BE2C (cell line): Measurements from ENCODE around the gene CR1.

ENCODE experiments used
- DNase-seq: peaks from one replicate; pipeline ENCODE4 v3.0.0-alpha.2; 2020
- H3K27me3 ChIP-seq: fragments of 250-450 bp; sonication (Bioruptor Pico); 2 replicates; pipeline ENCODE4 v1.5.1; 2020; ENCODE audit warnings: mild to moderate bottlenecking
- H3K36me3 ChIP-seq: fragments of 250-450 bp; sonication (Bioruptor Pico); 2 replicates; pipeline ENCODE4 v1.5.1; 2020; ENCODE audit warnings: mild to moderate bottlenecking
- H3K4me1 ChIP-seq: fragments of 250-450 bp; sonication (Bioruptor Pico); 2 replicates; pipeline ENCODE4 v1.5.1; 2020
- H3K4me3 ChIP-seq: 2 replicates; pipeline ENCODE4 v1.5.1; 2011; ENCODE audit warnings: low read depth, low read length
- H3K9me3 ChIP-seq: fragments of 250-450 bp; sonication (Bioruptor Pico); 2 replicates; pipeline ENCODE4 v1.5.1; 2020
- TF ChIP-seq, protein P1 (sequence below): IDR thresholded peaks from 2 replicates; pipeline ENCODE4 v1.5.1; 2012; ENCODE audit warnings: mild to moderate bottlenecking, low read depth, low read length

Gene CR1

DNA sequence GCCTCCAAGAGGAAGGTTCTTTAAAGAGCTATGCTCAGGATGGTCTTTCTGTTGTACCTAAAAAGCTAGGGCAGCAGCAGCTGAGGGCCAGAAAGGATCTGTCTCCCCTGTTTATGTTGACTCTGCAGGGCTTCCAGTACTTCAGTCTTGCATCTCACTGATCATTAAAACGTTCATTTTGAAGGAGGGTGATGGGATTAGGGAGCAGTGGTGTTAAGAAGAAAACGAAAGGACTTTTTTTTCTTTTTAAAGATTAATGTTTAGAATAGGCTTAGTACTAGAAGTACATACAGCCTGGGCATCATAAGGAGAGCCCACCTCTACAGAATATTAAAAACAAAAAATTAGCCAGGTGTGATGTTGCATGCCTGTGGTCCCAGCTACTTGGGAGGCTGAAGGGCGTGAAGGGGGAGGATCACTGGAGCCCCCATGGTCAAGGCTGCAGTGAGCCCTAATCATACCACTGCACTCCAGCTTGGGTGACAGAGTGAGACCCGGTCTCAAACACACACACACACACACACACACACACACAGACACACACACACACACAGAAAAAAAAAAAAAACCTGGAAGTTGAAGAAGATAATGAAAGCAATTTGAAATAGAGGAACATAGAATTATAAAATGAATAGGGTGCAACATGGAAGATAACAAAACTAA lies 151.8 kb downstream of the CR1 start:
- TF ChIP-seq, protein P1, sequence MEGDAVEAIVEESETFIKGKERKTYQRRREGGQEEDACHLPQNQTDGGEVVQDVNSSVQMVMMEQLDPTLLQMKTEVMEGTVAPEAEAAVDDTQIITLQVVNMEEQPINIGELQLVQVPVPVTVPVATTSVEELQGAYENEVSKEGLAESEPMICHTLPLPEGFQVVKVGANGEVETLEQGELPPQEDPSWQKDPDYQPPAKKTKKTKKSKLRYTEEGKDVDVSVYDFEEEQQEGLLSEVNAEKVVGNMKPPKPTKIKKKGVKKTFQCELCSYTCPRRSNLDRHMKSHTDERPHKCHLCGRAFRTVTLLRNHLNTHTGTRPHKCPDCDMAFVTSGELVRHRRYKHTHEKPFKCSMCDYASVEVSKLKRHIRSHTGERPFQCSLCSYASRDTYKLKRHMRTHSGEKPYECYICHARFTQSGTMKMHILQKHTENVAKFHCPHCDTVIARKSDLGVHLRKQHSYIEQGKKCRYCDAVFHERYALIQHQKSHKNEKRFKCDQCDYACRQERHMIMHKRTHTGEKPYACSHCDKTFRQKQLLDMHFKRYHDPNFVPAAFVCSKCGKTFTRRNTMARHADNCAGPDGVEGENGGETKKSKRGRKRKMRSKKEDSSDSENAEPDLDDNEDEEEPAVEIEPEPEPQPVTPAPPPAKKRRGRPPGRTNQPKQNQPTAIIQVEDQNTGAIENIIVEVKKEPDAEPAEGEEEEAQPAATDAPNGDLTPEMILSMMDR = no peak
- no peaks in the 10 kb centered on the region for H3K4me1 ChIP-seq
- H3K36me3 ChIP-seq = no peaks in the 10 kb centered on the region
- peaks cover 52% of the 10 kb centered on the region for H3K27me3 ChIP-seq
- no peaks in the 10 kb centered on the region for H3K9me3 ChIP-seq
- H3K4me3 ChIP-seq = no peak overlapping the region
- DNase-seq = no peak

DNA sequence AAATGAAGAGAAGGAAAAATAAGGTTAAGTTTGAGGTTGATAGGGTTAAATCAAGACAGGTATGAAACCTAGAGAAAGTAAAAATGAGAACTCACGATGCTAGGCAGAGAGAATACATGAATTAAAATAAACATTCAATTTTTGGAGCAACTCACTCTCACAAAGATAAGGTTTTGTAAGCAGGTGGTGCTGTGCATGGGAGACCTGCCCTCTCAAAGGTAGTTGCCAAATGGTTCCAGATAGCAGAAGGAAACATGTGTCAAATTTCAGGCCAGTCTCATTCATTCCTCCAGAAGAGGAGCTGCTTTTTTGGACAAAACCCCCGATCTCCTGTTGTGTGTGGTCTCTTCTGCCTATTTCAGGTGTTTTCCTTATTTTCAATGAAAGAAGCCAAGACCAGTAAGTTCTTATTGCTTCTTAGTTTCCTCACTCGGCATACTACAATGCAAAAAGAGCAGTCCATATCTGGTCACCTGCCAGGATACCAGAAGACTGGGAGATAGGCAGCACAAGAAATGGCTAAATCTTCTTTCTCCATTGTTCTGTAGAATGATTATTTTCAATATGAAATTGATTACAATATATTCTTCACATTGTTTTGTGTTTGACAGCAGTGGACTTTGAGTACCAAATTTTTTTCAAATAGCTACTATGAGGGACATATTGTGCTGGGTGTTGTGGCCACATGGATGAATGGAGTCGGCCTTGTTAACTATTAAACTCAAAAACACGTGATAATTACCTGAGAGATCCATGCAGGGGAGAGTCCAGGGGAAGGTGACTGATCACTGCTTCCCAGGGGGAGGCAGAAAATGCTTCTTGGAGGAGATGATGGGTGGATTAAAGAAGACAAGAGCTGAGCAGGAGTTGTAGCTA lies 152.6 kb downstream of the CR1 start:
- no peak for DNase-seq
- peaks cover 51% of the 10 kb centered on the region for H3K27me3 ChIP-seq
- no peaks in the 10 kb centered on the region for H3K36me3 ChIP-seq
- no peaks in the 10 kb centered on the region for H3K4me1 ChIP-seq
- H3K9me3 ChIP-seq = no peaks in the 10 kb centered on the region
- H3K4me3 ChIP-seq = no peak overlapping the region
- TF ChIP-seq, protein P1 = no peak

GRCh38 chr1:207649210-207649753 lies 153.3 kb downstream of the CR1 start:
- peaks cover 57% of the 10 kb centered on the region for H3K27me3 ChIP-seq
- TF ChIP-seq, protein P1 = no peak
- H3K4me3 ChIP-seq = no peak overlapping the region
- H3K4me1 ChIP-seq = no peaks in the 10 kb centered on the region
- DNase-seq = no peak
- H3K36me3 ChIP-seq = no peaks in the 10 kb centered on the region
- H3K9me3 ChIP-seq = no peaks in the 10 kb centered on the region

DNA sequence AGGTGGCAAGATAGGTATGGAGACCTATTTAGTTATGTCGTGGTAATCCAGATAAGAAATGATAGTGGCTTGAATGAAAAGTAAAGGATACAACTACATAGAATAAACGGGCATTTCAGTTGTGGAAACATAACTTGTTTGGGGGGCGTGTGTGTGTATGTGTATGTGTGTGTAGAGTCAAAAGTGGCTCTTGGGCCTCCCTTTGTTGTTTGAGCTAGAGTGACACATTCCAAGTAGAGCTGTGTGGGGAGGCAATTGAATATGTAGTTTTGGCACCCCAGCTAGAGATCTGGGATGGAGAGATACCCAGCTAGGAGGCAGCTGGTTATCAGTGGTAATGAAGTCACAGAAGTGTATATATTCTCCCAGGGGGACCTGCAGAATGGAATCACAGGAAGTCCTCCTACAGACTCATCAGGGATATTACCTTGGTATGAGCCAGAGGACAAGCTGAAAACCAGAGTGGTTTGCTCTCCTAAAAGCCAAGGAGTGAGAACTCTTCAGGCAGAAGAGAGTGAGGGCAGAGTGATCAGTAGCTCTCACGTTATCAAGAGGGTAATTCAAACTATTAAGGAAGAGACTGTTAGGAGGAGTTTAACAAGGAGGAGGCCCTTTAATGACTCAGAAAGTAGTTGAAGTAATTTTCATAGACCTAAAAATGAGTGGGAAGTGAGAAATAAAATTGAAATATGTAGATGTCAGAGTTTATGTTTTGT lies 154.1 kb downstream of the CR1 start:
- Histone ChIP-seq H3K4me3 (no peak overlapping the region), H3K27me3 (peaks cover 61% of the 10 kb centered on the region), H3K9me3 (no peaks in the 10 kb centered on the region), H3K4me1 (no peaks in the 10 kb centered on the region), H3K36me3 (no peaks in the 10 kb centered on the region)
- TF ChIP-seq, protein P1 = no peak
- no peak for DNase-seq

- no peak for DNase-seq
- Histone ChIP-seq H3K4me3 (no peak overlapping the region), H3K9me3 (no peaks in the 10 kb centered on the region), H3K36me3 (no peaks in the 10 kb centered on the region), H3K27me3 (peaks cover 53% of the 10 kb centered on the region), H3K4me1 (no peaks in the 10 kb centered on the region)
- TF ChIP-seq, protein P1 = no peak
Measured at GRCh38 chr1:207651583-207651982, 155.6 kb downstream of the CR1 start.
